K562 (cell line): ENCODE data around the gene FKBP7. TPM values are rescaled to one million over a fixed set of nuclear protein-coding genes. Genes with fewer than 3 reads are reported as not detected.

Experiments
- CREB1 ChIP-seq, 2 experiments: sonication (generic) in 1 of 2; formaldehyde crosslinking in 1 of 2; IDR thresholded peaks; 2 replicates each; pipeline versions ENCODE4 v1.6.1 to v1.8.0; 2012 to 2022; ENCODE audit warnings: inconsistent platforms in 1 of 2, mild to moderate bottlenecking in 1 of 2, missing genetic modification reagents in 1 of 2, moderate library complexity in 1 of 2
- CTBP1 ChIP-seq: fragments of 450-650 bp; IDR thresholded peaks from 2 replicates; pipeline ENCODE4 v1.6.1; 2016; ENCODE audit warnings: borderline replicate concordance
- ETS1 ChIP-seq: conservative IDR thresholded peaks from 2 replicates; pipeline ENCODE4 v1.6.1; 2011; ENCODE audit warnings: low read depth, mild to moderate bottlenecking, low read length; ENCODE audit not compliant: control insufficient read depth
- MBD2 ChIP-seq: sonication (generic); IDR thresholded peaks from 2 replicates; pipeline ENCODE4 v1.6.1; 2016; ENCODE audit warnings: low read depth, borderline replicate concordance
- MCM7 ChIP-seq, 2 experiments: fragments of 450-650 bp; IDR thresholded peaks; 2 replicates each; pipeline ENCODE4 v1.6.1; 2016 to 2018
- POLR2AphosphoS2 ChIP-seq: IDR thresholded peaks from 2 replicates; pipeline ENCODE4 v1.6.1; 2012; ENCODE audit warnings: low read length, improper control_type of control experiment
- POLR2G ChIP-seq: fragments of 200-400 bp; formaldehyde crosslinking; IDR thresholded peaks from 2 replicates; pipeline ENCODE4 v1.6.1; 2017; ENCODE audit warnings: low read depth, mild to moderate bottlenecking, antibody characterized with exemption, low read length, moderate library complexity
- RB1 ChIP-seq: fragments of 450-650 bp; IDR thresholded peaks from 2 replicates; pipeline ENCODE4 v1.6.1; 2017; ENCODE audit warnings: low read depth, mild to moderate bottlenecking
- RBBP5 ChIP-seq: fragments of 200-600 bp; sonication (generic); IDR thresholded peaks from 2 replicates; pipeline ENCODE4 v1.6.1; 2012; ENCODE audit warnings: borderline replicate concordance, mild to moderate bottlenecking, low read length, control low read depth, inconsistent platforms; ENCODE audit not compliant: insufficient read depth, poor library complexity, severe bottlenecking
- REST ChIP-seq, 2 experiments: fragments of 450-650 bp; formaldehyde crosslinking in 1 of 2; IDR thresholded peaks; 2 replicates each; pipeline versions ENCODE4 v1.4.0 to v1.6.1; 2014 to 2020; ENCODE audit warnings: mild to moderate bottlenecking in 2 of 2, borderline replicate concordance in 1 of 2, low read depth in 1 of 2
- SLC30A9 ChIP-seq: fragments of 250-450 bp; sonication (Bioruptor Pico); IDR thresholded peaks from 2 replicates; pipeline ENCODE4 v1.8.0; 2022; ENCODE audit warnings: mild to moderate bottlenecking, moderate library complexity
- SUPT5H ChIP-seq: fragments of 450-650 bp; IDR thresholded peaks from 2 replicates; pipeline ENCODE4 v1.6.1; 2016
- YY1 ChIP-seq, 3 experiments: IDR thresholded peaks; 2 replicates each; pipeline ENCODE4 v1.6.1; 2011; ENCODE audit warnings: low read length in 2 of 3, mild to moderate bottlenecking in 2 of 3, moderate library complexity in 2 of 3, borderline replicate concordance in 1 of 3, control low read depth in 1 of 3, low read depth in 1 of 3; ENCODE audit not compliant: insufficient read depth in 3 of 3, insufficient replicate concordance in 2 of 3, control insufficient read depth in 1 of 3, insufficient read length in 1 of 3; ENCODE audit errors: extremely low read depth in 1 of 3
- ZSCAN29 ChIP-seq: fragments of 450-650 bp; IDR thresholded peaks from 2 replicates; pipeline ENCODE4 v1.6.1; 2017
- polyA plus RNA-seq, 8 experiments: library from polyadenylated mRNA; depleted of rRNA in 4 of 8; stranded (reverse) in 5 of 8; unstranded in 3 of 8; fragments of >200 nt; fragmentation: Nextera tagmentation in 2 of 8; fragmentation: Illumina TruSeq in 1 of 8; extraction: Ambion mirVana in 2 of 8; extraction: Trizol in 1 of 8; gene quantifications; 2 replicates each; pipeline versions ENCODE4 v1.2.1 to v1.2.3, GENCODE V29; 2011 to 2014; ENCODE audit warnings: inconsistent platforms in 1 of 8, missing spikeins in 1 of 8
- total RNA-seq, 7 experiments: library from RNA; depleted of rRNA in 6 of 7; stranded (reverse); fragments of >200 nt in 6 of 7; fragmentation: Illumina TruSeq in 2 of 7; extraction: Trizol in 2 of 7; gene quantifications; 2 replicates each; pipeline versions ENCODE4 v1.2.1 to v1.2.3, GENCODE V29; 2011 to 2021; ENCODE audit warnings: low replicate concordance in 1 of 7
- TF ChIP-seq, protein P1 (sequence below), 2 experiments: fragments of 450-650 bp; IDR thresholded peaks; 2 replicates each; pipeline ENCODE4 v1.6.1; 2016

Gene FKBP7
- total and polyA plus RNA-seq, 9 of the 15 experiments (the other 6 are each of a cell fraction or from before 2014, with no cell fraction given), result 6.1 to 23.2 (median 19.0) TPM

GRCh38 chr2:178480227-178481181 is 2.1 kb upstream of the FKBP7 start, which contains the start of gene PLEKHA3 (continued):
- TF ChIP-seq, protein P1, sequence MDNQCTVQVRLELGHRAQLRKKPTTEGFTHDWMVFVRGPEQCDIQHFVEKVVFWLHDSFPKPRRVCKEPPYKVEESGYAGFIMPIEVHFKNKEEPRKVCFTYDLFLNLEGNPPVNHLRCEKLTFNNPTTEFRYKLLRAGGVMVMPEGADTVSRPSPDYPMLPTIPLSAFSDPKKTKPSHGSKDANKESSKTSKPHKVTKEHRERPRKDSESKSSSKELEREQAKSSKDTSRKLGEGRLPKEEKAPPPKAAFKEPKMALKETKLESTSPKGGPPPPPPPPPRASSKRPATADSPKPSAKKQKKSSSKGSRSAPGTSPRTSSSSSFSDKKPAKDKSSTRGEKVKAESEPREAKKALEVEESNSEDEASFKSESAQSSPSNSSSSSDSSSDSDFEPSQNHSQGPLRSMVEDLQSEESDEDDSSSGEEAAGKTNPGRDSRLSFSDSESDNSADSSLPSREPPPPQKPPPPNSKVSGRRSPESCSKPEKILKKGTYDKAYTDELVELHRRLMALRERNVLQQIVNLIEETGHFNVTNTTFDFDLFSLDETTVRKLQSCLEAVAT (IDR thresholded peaks at IDR 0.05), result no peak
- TF ChIP-seq REST (IDR thresholded peaks at IDR 0.05; ENCODE audit: borderline replicate concordance) (peak; percentile 61), REST (CRISPR knock-in tag; IDR thresholded peaks at IDR 0.05; ENCODE audit: low read depth) (peak; percentile 63; the same call in 1 of the 2 replicates), RBBP5 (peak; percentile 93), POLR2AphosphoS2 (no peak), POLR2G (peak; percentile 93), MBD2 (peak; percentile 31; the same call in 1 of the 2 replicates), MCM7 (IDR thresholded peaks at IDR 0.05) (no peak), SUPT5H (peak; percentile 77), SLC30A9 (CRISPR knock-in tag) (no peak), CREB1 (IDR thresholded peaks at IDR 0.05) (peak; percentile 78), CREB1 (CRISPR knock-in tag; IDR thresholded peaks at IDR 0.05) (peak; percentile 69), RB1 (peak; percentile 80), ETS1 (peak; percentile 79), CTBP1 (peak; percentile 75), YY1 (IDR thresholded peaks at IDR 0.05; ENCODE audit: borderline replicate concordance in 1 of 3, control insufficient read depth in 1 of 3, extremely low read depth in 1 of 3, insufficient read depth in 3 of 3, insufficient read length in 1 of 3, insufficient replicate concordance in 2 of 3, low read depth in 1 of 3, low read length in 2 of 3) (peak in 2 of 3 experiments; percentile 43 to 58), ZSCAN29 (no peak)
